Upper lobe of left lung (tissue), 4 donors: ENCODE measurements around the gene SLC17A9.
A peak's percentile ranks its signal among the peaks of the same experiment; 100 is the strongest.

Experiments
- EP300 ChIP-seq, 4 donors: sonication (generic); formaldehyde crosslinking; IDR thresholded peaks; one replicate each; pipeline ENCODE4 v1.5.1; 2017; ENCODE audit warnings: antibody characterized with exemption in 4 of 4, control low read depth in 2 of 4
- POLR2AphosphoS5 ChIP-seq, 2 donors: sonication (generic); formaldehyde crosslinking; IDR thresholded peaks; one replicate each; pipeline ENCODE4 v1.5.1; 2017; ENCODE audit warnings: antibody characterized with exemption in 2 of 2
- TF ChIP-seq, protein P1 (sequence below), 6 experiments: fragments of 450-650 bp in 4 of 6; fragments of 200-600 bp in 2 of 6; sonication (generic) in 2 of 6; IDR thresholded peaks; one replicate each; pipeline ENCODE4 v1.5.1; 2016 to 2019; ENCODE audit warnings: antibody characterized with exemption in 6 of 6

DNA sequence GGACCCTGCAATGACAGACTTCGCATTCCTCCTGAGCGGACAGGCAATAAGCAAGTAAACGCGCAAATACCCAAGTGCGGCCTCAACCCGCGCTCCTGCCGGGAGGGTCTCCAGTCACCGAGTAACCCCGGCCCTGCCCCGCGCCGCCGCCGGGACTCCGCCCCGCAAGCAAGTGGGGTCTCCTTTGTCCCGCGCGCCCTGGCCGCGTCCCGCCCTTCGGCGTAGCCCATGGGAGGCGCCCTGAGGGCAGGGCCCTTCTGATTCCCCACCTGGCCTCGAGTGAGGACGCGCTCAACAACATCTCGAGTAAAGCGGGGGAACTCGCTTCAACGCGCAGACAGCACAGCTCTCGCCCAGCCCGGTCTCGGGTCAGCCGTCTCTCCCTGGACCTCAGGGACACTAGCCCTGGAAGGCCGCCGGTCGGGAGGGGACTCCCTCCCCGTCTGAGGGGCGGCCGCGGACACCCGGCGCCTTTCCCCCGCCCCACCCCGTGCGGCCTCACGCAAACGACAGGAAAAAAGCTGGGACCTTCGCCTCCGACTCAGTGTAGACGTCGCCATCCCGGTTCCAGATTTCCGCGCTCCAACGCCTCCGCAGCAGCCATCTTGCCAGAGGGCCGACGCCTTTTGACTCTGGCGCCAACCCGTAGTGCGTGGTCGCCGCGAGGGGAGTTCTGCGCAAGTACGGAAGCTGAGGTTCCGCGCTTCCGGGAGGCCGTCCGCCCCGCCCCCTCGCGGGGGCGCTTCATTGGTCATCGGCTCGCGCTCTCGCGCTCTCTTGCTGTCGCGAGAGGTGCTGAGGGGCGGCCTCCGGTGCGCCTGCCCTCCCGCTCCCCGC is 15.0 kb upstream of the SLC17A9 start:
- TF ChIP-seq, protein P1, sequence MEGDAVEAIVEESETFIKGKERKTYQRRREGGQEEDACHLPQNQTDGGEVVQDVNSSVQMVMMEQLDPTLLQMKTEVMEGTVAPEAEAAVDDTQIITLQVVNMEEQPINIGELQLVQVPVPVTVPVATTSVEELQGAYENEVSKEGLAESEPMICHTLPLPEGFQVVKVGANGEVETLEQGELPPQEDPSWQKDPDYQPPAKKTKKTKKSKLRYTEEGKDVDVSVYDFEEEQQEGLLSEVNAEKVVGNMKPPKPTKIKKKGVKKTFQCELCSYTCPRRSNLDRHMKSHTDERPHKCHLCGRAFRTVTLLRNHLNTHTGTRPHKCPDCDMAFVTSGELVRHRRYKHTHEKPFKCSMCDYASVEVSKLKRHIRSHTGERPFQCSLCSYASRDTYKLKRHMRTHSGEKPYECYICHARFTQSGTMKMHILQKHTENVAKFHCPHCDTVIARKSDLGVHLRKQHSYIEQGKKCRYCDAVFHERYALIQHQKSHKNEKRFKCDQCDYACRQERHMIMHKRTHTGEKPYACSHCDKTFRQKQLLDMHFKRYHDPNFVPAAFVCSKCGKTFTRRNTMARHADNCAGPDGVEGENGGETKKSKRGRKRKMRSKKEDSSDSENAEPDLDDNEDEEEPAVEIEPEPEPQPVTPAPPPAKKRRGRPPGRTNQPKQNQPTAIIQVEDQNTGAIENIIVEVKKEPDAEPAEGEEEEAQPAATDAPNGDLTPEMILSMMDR (IDR thresholded peaks at IDR 0.05) = peak in 2 of 6 experiments; percentile 14 to 29
- TF ChIP-seq EP300 (IDR thresholded peaks at IDR 0.05) = peak in 1 of 4 donors; percentile 67
- peak; percentile 92 to 97 for TF ChIP-seq POLR2AphosphoS5 (IDR thresholded peaks at IDR 0.05)
